SK-N-SH treated with all-trans-retinoic acid at 6 μM for 48 hours (cell line): Measurements from ENCODE around the gene IRF7.

Experiments used
- ATAC-seq: fragments of 200-7000 bp; cut with Tn5 transposase; 3 replicates; pipeline ENCODE4 v1.9.1; 2020; ENCODE audit warnings: mild to moderate bottlenecking, moderate library complexity
- BACH2 ChIP-seq: fragments of 250-450 bp; sonication (Bioruptor Pico); IDR thresholded peaks from 2 replicates; pipeline ENCODE4 v1.9.0; 2021; ENCODE audit warnings: mild to moderate bottlenecking, borderline replicate concordance
- CSDC2 ChIP-seq: fragments of 250-450 bp; sonication (Bioruptor Pico); IDR thresholded peaks from 2 replicates; pipeline ENCODE4 v1.5.0; 2020; ENCODE audit warnings: mild to moderate bottlenecking, moderate library complexity
- ESRRG ChIP-seq: fragments of 250-450 bp; sonication (Bioruptor Pico); IDR thresholded peaks from 2 replicates; pipeline ENCODE4 v1.6.1; 2021; ENCODE audit warnings: mild to moderate bottlenecking
- GLIS3 ChIP-seq: fragments of 250-450 bp; sonication (Bioruptor Pico); IDR thresholded peaks from 2 replicates; pipeline ENCODE4 v1.5.0; 2020; ENCODE audit warnings: mild to moderate bottlenecking, moderate library complexity
- ISL1 ChIP-seq: fragments of 250-450 bp; sonication (Bioruptor Pico); IDR thresholded peaks from 2 replicates; pipeline ENCODE4 v2.1.2; 2022; ENCODE audit warnings: mild to moderate bottlenecking, moderate library complexity
- OSR1 ChIP-seq: fragments of 250-450 bp; sonication (Bioruptor Pico); IDR thresholded peaks from 2 replicates; pipeline ENCODE4 v1.8.0; 2022; ENCODE audit warnings: moderate library complexity, mild to moderate bottlenecking, inconsistent platforms
- PPARA ChIP-seq: fragments of 250-450 bp; sonication (Bioruptor Pico); IDR thresholded peaks from 2 replicates; pipeline ENCODE4 v1.5.0; 2020; ENCODE audit warnings: mild to moderate bottlenecking, borderline replicate concordance
- RARB ChIP-seq: fragments of 250-450 bp; sonication (Bioruptor Pico); IDR thresholded peaks from 2 replicates; pipeline ENCODE4 v1.8.0; 2021; ENCODE audit warnings: mild to moderate bottlenecking, moderate library complexity
- SNAI2 ChIP-seq: fragments of 250-450 bp; sonication (Bioruptor Pico); IDR thresholded peaks from 2 replicates; pipeline ENCODE4 v1.5.0; 2020; ENCODE audit warnings: mild to moderate bottlenecking, moderate library complexity
- TCF4 ChIP-seq: fragments of 250-450 bp; sonication (Bioruptor Pico); IDR thresholded peaks from 2 replicates; pipeline ENCODE4 v1.8.0; 2021; ENCODE audit warnings: mild to moderate bottlenecking, moderate library complexity, borderline replicate concordance
- TOX ChIP-seq: fragments of 250-450 bp; sonication (Bioruptor Pico); IDR thresholded peaks from 2 replicates; pipeline ENCODE4 v1.8.0; 2021; ENCODE audit warnings: mild to moderate bottlenecking, moderate library complexity, borderline replicate concordance
- ZC3H10 ChIP-seq: fragments of 250-450 bp; sonication (Bioruptor Pico); IDR thresholded peaks from 2 replicates; pipeline ENCODE4 v1.5.1; 2021; ENCODE audit warnings: mild to moderate bottlenecking, moderate library complexity
- ZFP3 ChIP-seq: fragments of 250-450 bp; sonication (Bioruptor Pico); IDR thresholded peaks from 2 replicates; pipeline ENCODE4 v1.5.0; 2020; ENCODE audit warnings: mild to moderate bottlenecking, moderate library complexity
- ZFP30 ChIP-seq: fragments of 450-650 bp; formaldehyde crosslinking; IDR thresholded peaks from 2 replicates; pipeline ENCODE4 v1.5.0; 2022; ENCODE audit warnings: mild to moderate bottlenecking, moderate library complexity
- ZNF70 ChIP-seq: fragments of 450-650 bp; formaldehyde crosslinking; IDR thresholded peaks from 2 replicates; pipeline ENCODE4 v1.5.0; 2020; ENCODE audit warnings: mild to moderate bottlenecking, moderate library complexity
- ZNF8 ChIP-seq: fragments of 450-650 bp; formaldehyde crosslinking; IDR thresholded peaks from 2 replicates; pipeline ENCODE4 v1.5.0; 2020; ENCODE audit warnings: mild to moderate bottlenecking, moderate library complexity
- TF ChIP-seq, protein P1 (sequence below): fragments of 250-450 bp; sonication (Bioruptor Pico); IDR thresholded peaks from 2 replicates; pipeline ENCODE4 v1.8.0; 2020; ENCODE audit warnings: mild to moderate bottlenecking, moderate library complexity, borderline replicate concordance
- TF ChIP-seq, protein P2 (sequence below): fragments of 250-450 bp; sonication (Bioruptor Pico); IDR thresholded peaks from 2 replicates; pipeline ENCODE4 v1.8.0; 2021; ENCODE audit warnings: low read depth, mild to moderate bottlenecking, moderate library complexity, borderline replicate concordance
- TF ChIP-seq, protein P3 (sequence below): fragments of 250-450 bp; sonication (Bioruptor Pico); IDR thresholded peaks from 2 replicates; pipeline ENCODE4 v1.5.0; 2020; ENCODE audit warnings: mild to moderate bottlenecking, moderate library complexity
- TF ChIP-seq, protein P4 (sequence below): fragments of 250-450 bp; sonication (Bioruptor Pico); IDR thresholded peaks from 2 replicates; pipeline ENCODE4 v1.5.1; 2020; ENCODE audit warnings: low read depth, mild to moderate bottlenecking, moderate library complexity
- TF ChIP-seq, protein P5 (sequence below): fragments of 250-450 bp; sonication (Bioruptor Pico); IDR thresholded peaks from 2 replicates; pipeline ENCODE4 v1.5.1; 2021; ENCODE audit warnings: mild to moderate bottlenecking, moderate library complexity

The IRF7 gene

DNA sequence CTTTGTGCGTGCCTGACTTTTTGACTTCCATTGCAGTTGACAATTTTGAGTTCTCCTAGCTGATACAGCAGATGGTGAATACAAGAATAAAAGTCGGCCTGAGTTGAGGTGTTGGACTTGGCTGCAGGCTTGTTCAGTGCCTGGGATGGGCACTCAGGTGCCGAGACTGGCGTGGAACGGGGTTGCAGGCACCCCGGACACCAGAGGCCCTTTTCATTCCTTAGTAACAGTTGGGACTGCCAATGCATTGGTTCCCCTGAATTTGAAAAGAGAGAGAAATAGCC, 38.2 kb downstream of the IRF7 start:
- TF ChIP-seq BACH2 (no peak), TCF4 (no peak), ZFP3 (CRISPR knock-in tag) (no peak), ZNF8 (CRISPR knock-in tag) (no peak), GLIS3 (CRISPR knock-in tag) (no peak), PPARA (CRISPR knock-in tag) (no peak), ESRRG (CRISPR knock-in tag) (no peak), OSR1 (CRISPR knock-in tag) (no peak)
- TF ChIP-seq, protein P1, sequence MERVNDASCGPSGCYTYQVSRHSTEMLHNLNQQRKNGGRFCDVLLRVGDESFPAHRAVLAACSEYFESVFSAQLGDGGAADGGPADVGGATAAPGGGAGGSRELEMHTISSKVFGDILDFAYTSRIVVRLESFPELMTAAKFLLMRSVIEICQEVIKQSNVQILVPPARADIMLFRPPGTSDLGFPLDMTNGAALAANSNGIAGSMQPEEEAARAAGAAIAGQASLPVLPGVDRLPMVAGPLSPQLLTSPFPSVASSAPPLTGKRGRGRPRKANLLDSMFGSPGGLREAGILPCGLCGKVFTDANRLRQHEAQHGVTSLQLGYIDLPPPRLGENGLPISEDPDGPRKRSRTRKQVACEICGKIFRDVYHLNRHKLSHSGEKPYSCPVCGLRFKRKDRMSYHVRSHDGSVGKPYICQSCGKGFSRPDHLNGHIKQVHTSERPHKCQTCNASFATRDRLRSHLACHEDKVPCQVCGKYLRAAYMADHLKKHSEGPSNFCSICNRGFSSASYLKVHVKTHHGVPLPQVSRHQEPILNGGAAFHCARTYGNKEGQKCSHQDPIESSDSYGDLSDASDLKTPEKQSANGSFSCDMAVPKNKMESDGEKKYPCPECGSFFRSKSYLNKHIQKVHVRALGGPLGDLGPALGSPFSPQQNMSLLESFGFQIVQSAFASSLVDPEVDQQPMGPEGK = no peak
- TF ChIP-seq, protein P2, sequence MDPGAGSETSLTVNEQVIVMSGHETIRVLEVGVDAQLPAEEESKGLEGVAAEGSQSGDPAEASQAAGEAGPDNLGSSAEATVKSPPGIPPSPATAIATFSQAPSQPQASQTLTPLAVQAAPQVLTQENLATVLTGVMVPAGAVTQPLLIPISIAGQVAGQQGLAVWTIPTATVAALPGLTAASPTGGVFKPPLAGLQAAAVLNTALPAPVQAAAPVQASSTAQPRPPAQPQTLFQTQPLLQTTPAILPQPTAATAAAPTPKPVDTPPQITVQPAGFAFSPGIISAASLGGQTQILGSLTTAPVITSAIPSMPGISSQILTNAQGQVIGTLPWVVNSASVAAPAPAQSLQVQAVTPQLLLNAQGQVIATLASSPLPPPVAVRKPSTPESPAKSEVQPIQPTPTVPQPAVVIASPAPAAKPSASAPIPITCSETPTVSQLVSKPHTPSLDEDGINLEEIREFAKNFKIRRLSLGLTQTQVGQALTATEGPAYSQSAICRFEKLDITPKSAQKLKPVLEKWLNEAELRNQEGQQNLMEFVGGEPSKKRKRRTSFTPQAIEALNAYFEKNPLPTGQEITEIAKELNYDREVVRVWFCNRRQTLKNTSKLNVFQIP (CRISPR knock-in tag) = no peak
- TF ChIP-seq, protein P3, sequence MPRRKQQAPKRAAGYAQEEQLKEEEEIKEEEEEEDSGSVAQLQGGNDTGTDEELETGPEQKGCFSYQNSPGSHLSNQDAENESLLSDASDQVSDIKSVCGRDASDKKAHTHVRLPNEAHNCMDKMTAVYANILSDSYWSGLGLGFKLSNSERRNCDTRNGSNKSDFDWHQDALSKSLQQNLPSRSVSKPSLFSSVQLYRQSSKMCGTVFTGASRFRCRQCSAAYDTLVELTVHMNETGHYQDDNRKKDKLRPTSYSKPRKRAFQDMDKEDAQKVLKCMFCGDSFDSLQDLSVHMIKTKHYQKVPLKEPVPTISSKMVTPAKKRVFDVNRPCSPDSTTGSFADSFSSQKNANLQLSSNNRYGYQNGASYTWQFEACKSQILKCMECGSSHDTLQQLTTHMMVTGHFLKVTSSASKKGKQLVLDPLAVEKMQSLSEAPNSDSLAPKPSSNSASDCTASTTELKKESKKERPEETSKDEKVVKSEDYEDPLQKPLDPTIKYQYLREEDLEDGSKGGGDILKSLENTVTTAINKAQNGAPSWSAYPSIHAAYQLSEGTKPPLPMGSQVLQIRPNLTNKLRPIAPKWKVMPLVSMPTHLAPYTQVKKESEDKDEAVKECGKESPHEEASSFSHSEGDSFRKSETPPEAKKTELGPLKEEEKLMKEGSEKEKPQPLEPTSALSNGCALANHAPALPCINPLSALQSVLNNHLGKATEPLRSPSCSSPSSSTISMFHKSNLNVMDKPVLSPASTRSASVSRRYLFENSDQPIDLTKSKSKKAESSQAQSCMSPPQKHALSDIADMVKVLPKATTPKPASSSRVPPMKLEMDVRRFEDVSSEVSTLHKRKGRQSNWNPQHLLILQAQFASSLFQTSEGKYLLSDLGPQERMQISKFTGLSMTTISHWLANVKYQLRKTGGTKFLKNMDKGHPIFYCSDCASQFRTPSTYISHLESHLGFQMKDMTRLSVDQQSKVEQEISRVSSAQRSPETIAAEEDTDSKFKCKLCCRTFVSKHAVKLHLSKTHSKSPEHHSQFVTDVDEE (CRISPR knock-in tag) = no peak
- TF ChIP-seq, protein P4, sequence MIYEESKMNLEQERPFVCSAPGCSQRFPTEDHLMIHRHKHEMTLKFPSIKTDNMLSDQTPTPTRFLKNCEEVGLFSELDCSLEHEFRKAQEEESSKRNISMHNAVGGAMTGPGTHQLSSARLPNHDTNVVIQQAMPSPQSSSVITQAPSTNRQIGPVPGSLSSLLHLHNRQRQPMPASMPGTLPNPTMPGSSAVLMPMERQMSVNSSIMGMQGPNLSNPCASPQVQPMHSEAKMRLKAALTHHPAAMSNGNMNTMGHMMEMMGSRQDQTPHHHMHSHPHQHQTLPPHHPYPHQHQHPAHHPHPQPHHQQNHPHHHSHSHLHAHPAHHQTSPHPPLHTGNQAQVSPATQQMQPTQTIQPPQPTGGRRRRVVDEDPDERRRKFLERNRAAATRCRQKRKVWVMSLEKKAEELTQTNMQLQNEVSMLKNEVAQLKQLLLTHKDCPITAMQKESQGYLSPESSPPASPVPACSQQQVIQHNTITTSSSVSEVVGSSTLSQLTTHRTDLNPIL = no peak
- ATAC-seq = no peak

DNA sequence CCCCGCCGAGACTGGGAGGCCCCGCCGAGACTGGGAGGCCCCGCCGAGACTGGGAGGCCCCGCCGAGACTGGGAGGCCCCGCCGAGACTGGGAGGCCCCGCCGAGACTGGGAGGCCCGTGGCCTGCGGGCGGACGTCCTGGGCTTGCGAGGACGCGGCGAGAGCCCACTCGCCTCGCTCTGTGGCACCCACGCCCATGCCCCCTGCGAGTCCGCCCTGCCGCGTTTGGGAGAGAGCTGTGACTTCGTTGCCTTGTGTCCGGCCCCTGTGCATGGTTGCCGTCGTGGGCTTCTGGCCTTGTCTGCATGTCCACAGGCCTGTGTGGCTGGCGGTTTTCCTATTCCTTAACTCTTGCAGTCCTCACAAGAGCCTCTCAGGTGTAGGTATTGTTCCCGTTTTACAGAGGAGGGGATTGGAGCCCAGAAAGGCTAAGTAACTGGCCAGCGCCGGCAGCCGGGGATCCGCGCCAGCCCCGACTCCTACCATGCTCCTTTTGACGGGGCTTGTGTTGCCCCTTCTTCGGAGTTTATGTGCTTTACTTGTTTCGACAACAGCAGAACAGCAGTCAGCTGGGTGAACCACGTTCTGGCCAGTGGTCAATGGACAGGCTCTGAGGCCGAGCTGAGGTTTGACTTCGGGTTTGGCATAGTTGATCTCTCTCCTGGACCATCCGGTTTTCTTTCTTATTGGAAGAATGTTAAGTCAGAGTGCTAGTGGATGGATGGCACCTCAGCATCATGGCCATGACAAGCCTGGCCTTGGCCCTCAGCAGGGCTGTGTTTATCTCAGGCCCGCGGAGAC, 38.7 kb downstream of the IRF7 start:
- no peak for ATAC-seq
- TF ChIP-seq ZC3H10 (CRISPR knock-in tag) = no peak

DNA sequence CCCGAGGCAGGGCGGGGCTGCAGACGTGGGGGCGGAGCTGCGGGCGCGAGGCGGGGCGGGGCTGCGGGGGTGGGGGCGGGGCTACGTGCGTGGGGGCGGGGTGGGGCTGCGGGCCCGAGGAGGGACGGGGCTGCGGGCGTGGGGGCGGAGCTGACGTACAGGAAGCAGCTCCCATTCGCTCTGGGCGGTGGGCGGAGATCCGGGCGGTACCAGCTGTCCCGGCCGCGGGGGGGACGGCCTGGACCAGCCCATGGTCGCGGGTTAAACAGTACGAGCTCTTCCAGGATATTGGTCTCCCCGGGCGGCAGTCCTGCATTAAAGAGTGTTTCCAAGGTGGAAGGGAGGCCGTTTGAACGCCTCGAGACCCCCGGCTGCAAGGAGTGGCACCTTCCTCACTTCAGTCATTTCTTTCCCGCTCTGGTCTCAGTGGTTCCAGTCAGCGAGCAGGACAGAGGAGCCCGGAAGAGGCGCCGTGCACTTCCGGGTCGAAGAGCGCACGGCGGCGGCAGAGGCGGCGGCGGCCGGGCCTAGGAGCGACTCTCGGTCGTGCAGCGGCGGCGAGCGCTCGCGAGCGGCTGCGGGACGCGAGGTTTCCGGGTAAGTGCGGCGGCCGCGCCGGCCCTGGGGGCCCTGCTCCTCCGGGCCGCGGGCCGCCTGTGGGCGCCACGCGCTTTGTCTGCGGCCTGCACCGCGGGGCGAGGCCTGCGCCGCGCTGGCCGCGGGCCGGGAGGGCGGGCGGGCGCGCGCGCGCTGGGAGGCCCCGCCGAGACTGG, 39.6 kb downstream of the IRF7 start, which contains the start of gene PHRF1:
Gene PHRF1 (plus strand): TSS at position 475 of the 773 bp plus-strand sequence. CDS start 5,043 bp downstream, outside the sequence.
- peak; percentile 91 for ATAC-seq

More for the DNA sequence above, 39.6 kb downstream of the IRF7 start, which contains the start of gene PHRF1:
- no peak for TF ChIP-seq BACH2
- TF ChIP-seq, protein P5, sequence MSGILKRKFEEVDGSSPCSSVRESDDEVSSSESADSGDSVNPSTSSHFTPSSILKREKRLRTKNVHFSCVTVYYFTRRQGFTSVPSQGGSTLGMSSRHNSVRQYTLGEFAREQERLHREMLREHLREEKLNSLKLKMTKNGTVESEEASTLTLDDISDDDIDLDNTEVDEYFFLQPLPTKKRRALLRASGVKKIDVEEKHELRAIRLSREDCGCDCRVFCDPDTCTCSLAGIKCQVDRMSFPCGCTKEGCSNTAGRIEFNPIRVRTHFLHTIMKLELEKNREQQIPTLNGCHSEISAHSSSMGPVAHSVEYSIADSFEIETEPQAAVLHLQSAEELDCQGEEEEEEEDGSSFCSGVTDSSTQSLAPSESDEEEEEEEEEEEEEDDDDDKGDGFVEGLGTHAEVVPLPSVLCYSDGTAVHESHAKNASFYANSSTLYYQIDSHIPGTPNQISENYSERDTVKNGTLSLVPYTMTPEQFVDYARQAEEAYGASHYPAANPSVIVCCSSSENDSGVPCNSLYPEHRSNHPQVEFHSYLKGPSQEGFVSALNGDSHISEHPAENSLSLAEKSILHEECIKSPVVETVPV (CRISPR knock-in tag) = no peak
- no peak for TF ChIP-seq ZNF70 (CRISPR knock-in tag)
- no peak for TF ChIP-seq SNAI2 (CRISPR knock-in tag)
- no peak for TF ChIP-seq ZFP30
- TF ChIP-seq, protein P2 (CRISPR knock-in tag) = no peak
- TF ChIP-seq ZC3H10 (CRISPR knock-in tag) = no peak
- no peak for TF ChIP-seq GLIS3 (CRISPR knock-in tag)
- TF ChIP-seq PPARA (CRISPR knock-in tag) = no peak
- TF ChIP-seq CSDC2 (CRISPR knock-in tag) = no peak
- TF ChIP-seq, protein P1 = no peak
- no peak for TF ChIP-seq ZNF8 (CRISPR knock-in tag)
- no peak for TF ChIP-seq OSR1 (CRISPR knock-in tag)
- TF ChIP-seq, protein P4 = no peak
- no peak for TF ChIP-seq TOX (CRISPR knock-in tag)
- TF ChIP-seq RARB (CRISPR knock-in tag) = no peak
- TF ChIP-seq ISL1 (CRISPR knock-in tag) = no peak
